ENCODE measurements around the gene CNPY1. TPM values are rescaled to one million over a fixed set of nuclear protein-coding genes. Genes with fewer than 3 reads are reported as not detected.

The CNPY1 gene
- polyA plus RNA-seq, 2 of the 4 experiments (the other 2 are of a cell fraction): not detected

DNA sequence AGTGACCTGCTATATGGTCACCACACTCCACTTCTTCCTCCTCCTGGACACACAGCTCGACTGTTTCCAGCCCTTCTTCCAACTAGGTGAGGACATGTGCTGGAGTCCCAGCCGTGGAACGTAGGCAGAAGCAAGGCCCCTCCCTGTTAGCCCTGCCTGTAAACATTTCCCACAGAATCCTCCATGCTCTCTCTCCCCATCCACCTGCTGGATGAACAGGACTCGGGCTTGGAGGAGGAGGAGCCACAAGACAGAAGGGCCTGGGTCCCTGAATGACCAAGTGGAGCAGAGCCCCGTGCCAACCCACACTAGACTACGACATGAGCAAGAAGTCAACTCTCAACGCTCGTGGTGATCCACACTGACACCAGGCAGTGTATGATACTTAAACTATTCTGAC lies 9.9 kb downstream of the CNPY1 start:
- no peaks in the 10 kb centered on the region for H3K9me3 ChIP-seq
- TF ChIP-seq CBX8 (IDR thresholded peaks at IDR 0.05) (no peak), CEBPB (IDR thresholded peaks at IDR 0.05) (no peak), CHD2 (IDR thresholded peaks at IDR 0.05; ENCODE audit: low read length, partially characterized antibody) (no peak), MYC (IDR thresholded peaks at IDR 0.05; ENCODE audit: borderline replicate concordance, low read length) (no peak), JUN (IDR thresholded peaks at IDR 0.05) (no peak), JUNB (IDR thresholded peaks at IDR 0.05) (no peak)
- TF ChIP-seq, protein P1, sequence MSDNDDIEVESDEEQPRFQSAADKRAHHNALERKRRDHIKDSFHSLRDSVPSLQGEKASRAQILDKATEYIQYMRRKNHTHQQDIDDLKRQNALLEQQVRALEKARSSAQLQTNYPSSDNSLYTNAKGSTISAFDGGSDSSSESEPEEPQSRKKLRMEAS (IDR thresholded peaks at IDR 0.05): no peak
- TF ChIP-seq, protein P2, sequence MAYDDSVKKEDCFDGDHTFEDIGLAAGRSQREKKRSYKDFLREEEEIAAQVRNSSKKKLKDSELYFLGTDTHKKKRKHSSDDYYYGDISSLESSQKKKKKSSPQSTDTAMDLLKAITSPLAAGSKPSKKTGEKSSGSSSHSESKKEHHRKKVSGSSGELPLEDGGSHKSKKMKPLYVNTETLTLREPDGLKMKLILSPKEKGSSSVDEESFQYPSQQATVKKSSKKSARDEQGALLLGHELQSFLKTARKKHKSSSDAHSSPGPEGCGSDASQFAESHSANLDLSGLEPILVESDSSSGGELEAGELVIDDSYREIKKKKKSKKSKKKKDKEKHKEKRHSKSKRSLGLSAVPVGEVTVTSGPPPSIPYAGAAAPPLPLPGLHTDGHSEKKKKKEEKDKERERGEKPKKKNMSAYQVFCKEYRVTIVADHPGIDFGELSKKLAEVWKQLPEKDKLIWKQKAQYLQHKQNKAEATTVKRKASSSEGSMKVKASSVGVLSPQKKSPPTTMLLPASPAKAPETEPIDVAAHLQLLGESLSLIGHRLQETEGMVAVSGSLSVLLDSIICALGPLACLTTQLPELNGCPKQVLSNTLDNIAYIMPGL (CRISPR knock-in tag; IDR thresholded peaks at IDR 0.05; ENCODE audit: borderline replicate concordance): no peak
- DNase-seq (ENCODE audit: low read depth in 1 of 2, low spot score in 1 of 2) (no peak), ATAC-seq (no peak), FAIRE-seq (no peak)
- POLR2A ChIA-PET: no interaction called here
- H3K4me2 ChIP-seq: no peak overlapping the region
- CTCF ChIA-PET: interaction anchor here (0.7 to 3.7 kb wide), 2 partner anchors 9 to 155 kb away, joined by 3 to 21 read pairs; partner anchors contain the start of gene CNPY1
- H3K27ac ChIP-seq: no peak overlapping the region
- H3K4me1 ChIP-seq: no peaks in the 10 kb centered on the region
- WGBS (ENCODE audit: missing lambda C conversion rate): 26% methylated on average over 8 of the region's 8 CpGs
- H3K4me3 ChIP-seq: no peak overlapping the region

DNA sequence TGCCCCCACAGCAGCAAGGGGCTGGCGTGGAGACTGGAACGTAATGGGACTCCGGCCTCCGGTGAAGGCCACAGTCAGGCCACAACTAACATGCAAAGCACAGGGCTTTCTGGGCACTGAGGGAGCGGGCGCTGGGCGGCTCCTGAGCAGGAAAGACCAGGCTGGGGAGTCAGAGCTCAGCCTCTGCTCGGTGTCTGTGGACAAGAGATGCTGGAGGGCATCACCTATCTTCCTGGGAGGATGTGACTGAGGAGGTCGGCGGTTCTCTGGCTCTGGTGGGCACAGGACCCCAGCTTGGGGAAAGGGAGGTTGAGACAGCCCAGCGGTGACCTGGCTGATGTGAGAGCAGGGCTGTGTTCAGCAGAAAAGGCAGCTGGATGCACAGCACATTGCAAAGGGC lies 11.7 kb downstream of the CNPY1 start:
- FAIRE-seq: no peak
- TF ChIP-seq, protein P3, sequence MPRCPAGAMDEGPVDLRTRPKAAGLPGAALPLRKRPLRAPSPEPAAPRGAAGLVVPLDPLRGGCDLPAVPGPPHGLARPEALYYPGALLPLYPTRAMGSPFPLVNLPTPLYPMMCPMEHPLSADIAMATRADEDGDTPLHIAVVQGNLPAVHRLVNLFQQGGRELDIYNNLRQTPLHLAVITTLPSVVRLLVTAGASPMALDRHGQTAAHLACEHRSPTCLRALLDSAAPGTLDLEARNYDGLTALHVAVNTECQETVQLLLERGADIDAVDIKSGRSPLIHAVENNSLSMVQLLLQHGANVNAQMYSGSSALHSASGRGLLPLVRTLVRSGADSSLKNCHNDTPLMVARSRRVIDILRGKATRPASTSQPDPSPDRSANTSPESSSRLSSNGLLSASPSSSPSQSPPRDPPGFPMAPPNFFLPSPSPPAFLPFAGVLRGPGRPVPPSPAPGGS (IDR thresholded peaks at IDR 0.05): no peak
- no peak for TF ChIP-seq CEBPB (IDR thresholded peaks at IDR 0.05)
- TF ChIP-seq MAZ (IDR thresholded peaks at IDR 0.05; ENCODE audit: borderline replicate concordance, low read depth, low read length): no peak
- TF ChIP-seq HOXB13 (CRISPR knock-in tag; IDR thresholded peaks at IDR 0.05; ENCODE audit: low read depth): no peak
- no peak for TF ChIP-seq JUN (IDR thresholded peaks at IDR 0.05)
- TF ChIP-seq, protein P4, sequence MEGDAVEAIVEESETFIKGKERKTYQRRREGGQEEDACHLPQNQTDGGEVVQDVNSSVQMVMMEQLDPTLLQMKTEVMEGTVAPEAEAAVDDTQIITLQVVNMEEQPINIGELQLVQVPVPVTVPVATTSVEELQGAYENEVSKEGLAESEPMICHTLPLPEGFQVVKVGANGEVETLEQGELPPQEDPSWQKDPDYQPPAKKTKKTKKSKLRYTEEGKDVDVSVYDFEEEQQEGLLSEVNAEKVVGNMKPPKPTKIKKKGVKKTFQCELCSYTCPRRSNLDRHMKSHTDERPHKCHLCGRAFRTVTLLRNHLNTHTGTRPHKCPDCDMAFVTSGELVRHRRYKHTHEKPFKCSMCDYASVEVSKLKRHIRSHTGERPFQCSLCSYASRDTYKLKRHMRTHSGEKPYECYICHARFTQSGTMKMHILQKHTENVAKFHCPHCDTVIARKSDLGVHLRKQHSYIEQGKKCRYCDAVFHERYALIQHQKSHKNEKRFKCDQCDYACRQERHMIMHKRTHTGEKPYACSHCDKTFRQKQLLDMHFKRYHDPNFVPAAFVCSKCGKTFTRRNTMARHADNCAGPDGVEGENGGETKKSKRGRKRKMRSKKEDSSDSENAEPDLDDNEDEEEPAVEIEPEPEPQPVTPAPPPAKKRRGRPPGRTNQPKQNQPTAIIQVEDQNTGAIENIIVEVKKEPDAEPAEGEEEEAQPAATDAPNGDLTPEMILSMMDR (IDR thresholded peaks at IDR 0.05): no peak
- TF ChIP-seq RARB (CRISPR knock-in tag; IDR thresholded peaks at IDR 0.05): no peak
- TF ChIP-seq ZC3H11A (IDR thresholded peaks at IDR 0.05): no peak
- TF ChIP-seq RFX5 (IDR thresholded peaks at IDR 0.05): no peak
- no peak for TF ChIP-seq HDAC2 (IDR thresholded peaks at IDR 0.05)
- no peak for TF ChIP-seq TP53 (CRISPR knock-in tag; IDR thresholded peaks at IDR 0.05)
- TF ChIP-seq, protein P5, sequence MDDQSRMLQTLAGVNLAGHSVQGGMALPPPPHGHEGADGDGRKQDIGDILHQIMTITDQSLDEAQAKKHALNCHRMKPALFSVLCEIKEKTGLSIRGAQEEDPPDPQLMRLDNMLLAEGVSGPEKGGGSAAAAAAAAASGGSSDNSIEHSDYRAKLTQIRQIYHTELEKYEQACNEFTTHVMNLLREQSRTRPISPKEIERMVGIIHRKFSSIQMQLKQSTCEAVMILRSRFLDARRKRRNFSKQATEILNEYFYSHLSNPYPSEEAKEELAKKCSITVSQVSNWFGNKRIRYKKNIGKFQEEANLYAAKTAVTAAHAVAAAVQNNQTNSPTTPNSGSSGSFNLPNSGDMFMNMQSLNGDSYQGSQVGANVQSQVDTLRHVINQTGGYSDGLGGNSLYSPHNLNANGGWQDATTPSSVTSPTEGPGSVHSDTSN (IDR thresholded peaks at IDR 0.05): no peak
- TF ChIP-seq JUNB (IDR thresholded peaks at IDR 0.05): no peak
- TF ChIP-seq EP300 (IDR thresholded peaks at IDR 0.05): no peak
- TF ChIP-seq ZSCAN20 (CRISPR knock-in tag; IDR thresholded peaks at IDR 0.05): no peak
- TF ChIP-seq POLR2A (IDR thresholded peaks at IDR 0.05; ENCODE audit: low read length): no peak
- TF ChIP-seq, protein P6, sequence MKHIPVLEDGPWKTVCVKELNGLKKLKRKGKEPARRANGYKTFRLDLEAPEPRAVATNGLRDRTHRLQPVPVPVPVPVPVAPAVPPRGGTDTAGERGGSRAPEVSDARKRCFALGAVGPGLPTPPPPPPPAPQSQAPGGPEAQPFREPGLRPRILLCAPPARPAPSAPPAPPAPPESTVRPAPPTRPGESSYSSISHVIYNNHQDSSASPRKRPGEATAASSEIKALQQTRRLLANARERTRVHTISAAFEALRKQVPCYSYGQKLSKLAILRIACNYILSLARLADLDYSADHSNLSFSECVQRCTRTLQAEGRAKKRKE (CRISPR knock-in tag; IDR thresholded peaks at IDR 0.05; ENCODE audit: low read depth): no peak
- no peak for TF ChIP-seq GATA3 (IDR thresholded peaks at IDR 0.05; ENCODE audit: borderline replicate concordance)
- no peak for TF ChIP-seq ESRRA (IDR thresholded peaks at IDR 0.05; ENCODE audit: borderline replicate concordance, low read length)
- Histone ChIP-seq H3K9me3 (no peaks in the 10 kb centered on the region), H3K4me1 (no peaks in the 10 kb centered on the region), H3K27ac (no peak overlapping the region), H3K4me3 (no peak overlapping the region), H3K4me2 (no peak overlapping the region)
- CTCF ChIA-PET: interaction anchor here (0.7 to 4.5 kb wide), 13 partner anchors 9 to 628 kb away, joined by 3 to 24 read pairs (median 4); partner anchors contain the start of gene CNPY1
- WGBS (ENCODE audit: missing lambda C conversion rate): 61% methylated on average over 9 of the region's 11 CpGs
- no peak; a peak in 1 of 6 replicates for ATAC-seq
- DNase-seq (ENCODE audit: low read depth in 1 of 2, low spot score in 1 of 2): no peak
- POLR2A ChIA-PET: no interaction called here
